Left renal cortex interstitium (tissue), 4 donors: Measurements from ENCODE around the gene TUBGCP5. TPM values are rescaled to one million over a fixed set of nuclear protein-coding genes. Genes with fewer than 3 reads are reported as not detected.
"Not testable (repeated sequence)": the region's sequence is repeated elsewhere in the genome, so short reads cannot be mapped to it uniquely, and the experiment has no call there.

Source experiments
- DNase-seq, 4 donors: peaks; one replicate each; pipeline ENCODE4 v3.0.0-alpha.2; 2013; ENCODE audit warnings: low read depth in 4 of 4, low spot score in 2 of 4, missing footprints in 1 of 4
- polyA plus RNA-seq, 4 donors: library from polyadenylated mRNA; unstranded; fragments of 120-200 nt; gene quantifications; one replicate each; pipeline ENCODE4 v1.2.1, GENCODE V29; 2013; ENCODE audit not compliant: insufficient read length in 4 of 4

Gene TUBGCP5
- polyA plus RNA-seq, 4 donors = 20.3 to 35.2 (median 28.5) TPM

DNA sequence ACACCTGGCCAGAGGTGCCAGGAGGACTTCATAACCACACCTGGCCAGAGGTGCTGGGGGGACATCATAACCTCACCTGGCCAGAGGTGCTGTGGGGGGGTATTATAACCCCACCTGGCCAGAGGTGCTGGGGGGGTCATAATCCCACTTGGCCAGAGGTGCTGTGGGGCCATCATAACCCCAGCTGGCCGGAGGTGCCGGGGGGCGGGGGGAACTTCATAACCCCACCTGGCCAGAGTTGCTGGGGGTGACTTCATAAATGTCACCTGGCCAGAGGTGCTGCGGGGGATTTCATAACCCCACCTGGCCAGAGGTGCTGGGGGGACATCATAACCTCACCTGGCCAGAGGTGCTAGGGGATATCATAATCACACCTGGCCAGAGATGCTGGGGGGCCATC is 4.2 kb upstream of the TUBGCP5 start:
- not testable (repeated sequence) for DNase-seq

DNA sequence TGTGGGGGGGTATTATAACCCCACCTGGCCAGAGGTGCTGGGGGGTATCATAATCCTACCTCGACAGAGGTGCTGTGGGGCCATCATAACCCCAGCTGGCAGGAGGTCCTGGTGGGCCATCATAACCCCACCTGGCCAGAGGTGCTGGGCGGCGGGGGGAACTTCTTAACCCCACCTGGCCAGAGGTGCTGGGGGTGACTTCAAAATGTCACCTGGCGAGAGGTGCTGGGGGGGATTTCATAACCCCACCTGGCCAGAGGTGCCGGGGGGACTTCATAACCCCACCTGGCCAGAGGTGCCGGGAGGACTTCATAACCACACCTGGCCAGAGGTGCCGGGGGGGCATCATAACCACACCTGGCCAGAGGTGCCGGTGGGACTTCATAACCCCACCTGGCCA is 2.4 kb upstream of the TUBGCP5 start:
- not testable (repeated sequence) for DNase-seq

- no peak for DNase-seq
These were observed 530 bp upstream of the TUBGCP5 start for GRCh38 chr15:23039917-23040281.

DNA sequence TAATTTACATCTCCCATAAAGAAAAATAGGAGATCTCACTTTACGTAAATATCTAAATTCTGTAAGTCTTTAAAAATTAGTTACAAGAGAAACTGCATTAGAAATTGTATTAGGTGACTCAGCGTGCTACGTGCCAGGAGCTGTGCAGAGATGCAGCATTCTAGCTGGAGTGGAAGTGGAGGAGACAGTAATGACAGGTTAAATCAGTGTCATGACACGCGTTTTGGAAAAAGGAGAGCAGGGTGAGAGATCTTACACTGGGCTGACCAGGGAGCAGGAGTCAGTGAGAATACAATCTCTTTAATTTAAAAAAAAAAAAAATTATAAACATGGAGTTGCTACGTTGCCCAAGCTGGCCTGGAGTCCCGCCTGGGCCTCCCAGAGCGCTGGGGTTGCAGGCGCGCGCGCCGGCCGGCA is 635 bp downstream of the TUBGCP5 start:
- DNase-seq = peak in 3 of 4 donors; percentile 8 to 27 (median 17)

DNA sequence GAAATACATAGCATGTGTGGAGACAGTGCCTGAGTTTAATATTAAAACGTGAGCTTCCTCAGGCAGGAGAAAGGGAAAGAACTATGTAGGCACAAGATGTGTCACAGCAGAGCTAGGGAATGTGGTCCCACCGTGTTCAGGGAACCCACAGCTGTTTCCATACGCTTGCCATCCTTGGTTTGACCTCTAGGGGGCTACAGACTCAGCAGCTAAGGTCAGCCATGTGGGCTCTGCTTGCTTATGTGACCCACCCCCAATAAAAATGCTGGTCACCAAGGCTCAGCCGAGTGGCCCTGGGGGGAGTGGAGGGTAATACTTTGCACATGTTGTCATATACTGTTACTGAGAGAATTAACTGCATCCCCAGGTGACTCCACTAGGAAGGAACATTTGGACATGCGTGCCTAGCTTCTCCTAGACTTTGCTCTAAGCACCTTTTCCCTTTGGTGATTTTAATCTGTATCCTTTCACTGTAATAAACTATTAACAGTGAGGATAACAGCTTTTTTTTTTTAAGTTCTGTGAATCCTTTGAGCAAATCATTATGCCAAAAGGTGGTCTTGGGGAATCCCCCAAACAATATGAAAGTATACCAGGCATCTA is 3.3 kb downstream of the TUBGCP5 start:
- DNase-seq = peak in 3 of 4 donors; percentile 0 to 21 (median 5)

DNA sequence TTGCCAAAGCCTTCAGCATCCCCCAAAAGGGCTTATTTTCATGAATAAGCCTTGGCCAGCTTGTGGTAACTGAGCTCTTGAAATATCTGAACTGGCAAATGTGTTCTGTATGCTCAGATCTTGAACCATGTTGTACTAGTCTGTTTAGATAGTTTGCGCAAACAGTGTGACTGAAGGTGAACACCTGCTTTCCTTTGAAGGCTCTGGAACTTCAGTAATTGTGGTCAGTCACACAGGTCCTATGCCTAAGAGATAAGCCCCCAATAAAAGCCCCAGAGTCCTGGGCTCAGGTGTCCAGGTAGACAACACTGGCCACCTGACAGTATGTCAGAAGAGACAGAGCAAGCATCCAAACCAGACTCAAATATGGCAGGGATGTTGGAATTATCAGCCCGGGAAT is 5.4 kb downstream of the TUBGCP5 start:
- no peak for DNase-seq

DNA sequence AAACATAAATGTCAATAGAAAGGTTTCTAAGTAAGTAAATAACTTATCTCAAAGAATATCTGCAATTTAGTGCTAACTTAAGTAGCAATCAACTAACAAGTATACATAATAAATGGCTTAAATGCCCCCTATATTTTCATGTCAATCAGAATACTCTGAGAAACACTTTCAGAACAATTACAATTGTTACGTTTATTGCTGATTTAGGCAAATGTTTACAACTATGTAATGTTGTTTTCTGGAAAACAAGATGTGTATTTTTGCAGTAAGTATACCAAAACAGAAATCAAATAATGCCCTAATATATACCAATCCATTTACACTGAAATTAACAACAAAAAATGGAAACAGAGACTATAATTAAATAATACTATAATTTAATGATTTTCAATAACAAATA is 13.2 kb downstream of the TUBGCP5 start:
- no peak for DNase-seq

- DNase-seq = no peak
These were observed 17.2 kb downstream of the TUBGCP5 start for GRCh38 chr15:23022156-23022555.

- no peak for DNase-seq
These were observed 24.9 kb downstream of the TUBGCP5 start for GRCh38 chr15:23014394-23015000.

DNA sequence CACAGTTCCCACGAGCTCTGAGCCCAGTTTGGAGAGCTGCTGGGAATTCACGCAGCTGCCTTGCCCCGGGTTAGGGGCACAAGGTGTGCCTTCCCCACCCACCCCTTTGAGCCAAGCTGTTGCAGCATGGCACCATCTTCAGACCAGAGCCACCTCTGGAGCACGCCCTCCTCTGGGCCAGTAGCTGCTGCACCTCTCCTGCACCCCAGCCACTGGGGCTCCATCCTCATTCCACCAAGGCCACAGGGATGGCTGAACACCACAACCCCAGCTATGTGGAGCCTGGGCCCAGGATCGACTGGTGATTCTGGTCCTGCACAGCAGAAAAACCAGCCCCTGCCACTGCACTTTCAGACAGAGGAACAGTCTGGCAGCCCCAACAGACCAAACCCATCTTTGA is 25.7 kb downstream of the TUBGCP5 start:
- no peak for DNase-seq

DNA sequence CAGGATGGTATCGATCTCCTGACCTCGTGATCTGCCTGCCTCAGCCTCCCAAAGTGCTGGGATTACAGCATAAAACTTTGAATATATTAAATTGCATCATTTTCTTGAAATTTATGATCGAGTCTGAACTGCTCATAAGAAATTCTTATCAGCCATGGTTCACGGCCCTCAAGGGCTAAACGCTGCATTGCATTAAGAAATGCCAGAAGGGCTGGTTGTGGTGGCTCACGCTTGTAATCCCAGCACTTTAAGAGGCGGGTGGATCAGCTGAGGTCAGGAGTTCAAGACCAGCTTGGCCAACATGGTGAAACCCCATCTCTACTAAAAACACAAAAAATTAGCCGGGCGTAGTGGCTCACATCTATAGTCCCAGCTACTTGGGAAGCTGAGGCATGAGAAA is 26.8 kb downstream of the TUBGCP5 start:
- DNase-seq = not testable (repeated sequence)

- no peak for DNase-seq
These were observed 35.6 kb downstream of the TUBGCP5 start for GRCh38 chr15:23003736-23004135.

DNA sequence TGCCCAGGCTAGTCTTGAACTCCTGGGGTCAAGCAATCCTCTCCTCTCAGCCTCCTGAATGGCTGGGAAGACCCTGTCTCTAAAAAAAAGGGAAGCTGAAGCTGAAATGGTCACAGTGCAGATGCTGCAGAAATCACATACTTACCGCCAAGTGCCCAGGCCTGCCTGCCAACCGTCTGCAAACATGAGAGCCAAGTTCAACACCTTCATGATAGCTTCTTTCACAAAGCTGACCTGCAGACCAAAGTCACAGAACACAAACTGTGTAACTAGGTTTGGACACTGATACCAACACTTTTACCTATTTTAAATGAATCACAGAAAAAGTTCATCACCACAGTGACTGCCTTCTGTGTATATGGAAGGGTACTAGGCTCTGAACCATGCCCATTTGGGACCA is 36.4 kb downstream of the TUBGCP5 start:
- no peak for DNase-seq

- DNase-seq = no peak
These were observed 43.6 kb downstream of the TUBGCP5 start for GRCh38 chr15:22995795-22996194.

GRCh38 chr15:22992024-22992326 is 47.4 kb downstream of the TUBGCP5 start:
- no peak for DNase-seq

GRCh38 chr15:22989576-22990477 is 49.5 kb downstream of the TUBGCP5 start:
- DNase-seq = no peak

GRCh38 chr15:22988811-22989210 is 50.6 kb downstream of the TUBGCP5 start:
- no peak for DNase-seq

DNA sequence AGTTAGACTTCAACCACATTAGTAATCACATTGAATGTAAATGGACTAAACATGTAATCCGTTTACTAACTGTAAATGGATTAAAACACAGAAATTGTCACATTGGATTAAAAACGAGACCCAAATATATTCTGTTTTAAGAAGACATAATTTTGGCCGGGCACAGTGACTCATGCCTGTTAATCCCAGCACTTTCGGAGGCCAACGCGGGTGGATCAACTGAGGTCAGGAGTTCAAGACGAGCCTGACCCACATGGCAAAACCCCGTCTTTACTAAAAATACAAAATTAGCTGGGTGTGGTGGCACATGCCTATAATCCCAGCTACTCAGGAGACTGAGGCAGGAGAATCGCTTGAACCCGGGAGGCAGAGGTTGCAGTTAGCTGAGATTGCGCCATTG is 57.4 kb downstream of the TUBGCP5 start:
- DNase-seq = not testable (repeated sequence)

DNA sequence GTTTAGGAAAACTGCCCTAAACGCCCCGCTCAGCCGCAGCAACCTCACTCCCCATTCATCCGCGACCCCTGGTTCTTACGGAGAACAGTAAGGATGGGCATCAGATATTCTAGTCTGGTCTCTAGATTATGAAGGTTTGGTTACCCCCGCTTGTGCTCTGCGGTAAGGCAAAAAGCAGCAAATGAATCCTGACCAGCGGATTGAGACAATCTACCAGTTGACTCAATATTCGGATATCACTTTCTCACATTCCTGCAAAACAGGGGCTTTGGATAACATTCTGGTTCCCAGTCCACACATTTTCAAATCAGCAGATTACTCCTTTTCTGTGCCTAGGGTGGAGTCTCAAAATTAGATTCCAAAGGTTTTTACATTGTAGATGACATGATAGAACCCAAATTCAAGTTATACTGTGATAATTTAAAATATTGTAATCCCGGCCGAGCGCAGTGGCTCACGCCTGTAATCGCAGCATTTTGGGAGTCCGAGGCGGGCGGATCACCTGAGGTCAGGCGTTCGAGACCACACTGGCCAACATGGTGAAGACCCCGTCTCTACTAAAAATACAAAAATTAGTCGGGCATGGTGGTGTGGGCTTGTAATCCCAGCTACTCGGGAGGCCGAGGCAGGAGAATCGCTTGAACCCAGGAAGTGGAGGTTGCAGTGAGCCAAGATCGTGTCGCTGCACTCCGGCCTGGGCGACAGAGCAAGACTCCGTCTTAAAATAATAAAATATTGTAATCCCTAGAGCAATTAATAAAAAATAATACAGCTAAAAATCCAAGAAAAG is 58.1 kb downstream of the TUBGCP5 start:
- no peak for DNase-seq

GRCh38 chr15:22980189-22981050 is 58.9 kb downstream of the TUBGCP5 start, which contains the start of gene CYFIP1:
CYFIP1 (minus strand) TSS chr15:22980368; CDS start chr15:22947285, 33,083 bp downstream.
- DNase-seq = peak; percentile 50 to 77 (median 58)
